Lung (tissue), 12 donors: Measurements from ENCODE around the gene GFOD2. TPM values are rescaled to one million over a fixed set of nuclear protein-coding genes. Genes with fewer than 3 reads are reported as not detected.

ENCODE experiments used
- ATAC-seq: fragments of 200-7000 bp; cut with Tn5 transposase; one replicate; pipeline ENCODE4 v1.9.1; 2020; ENCODE audit warnings: moderate number of reproducible peaks; ENCODE audit not compliant: insufficient read depth, low FRiP score
- DNase-seq, 3 donors: peaks; one replicate each; pipeline ENCODE4 v3.0.0-alpha.2; 2013 to 2017
- H3K27ac ChIP-seq, 2 donors: one replicate each; pipeline ENCODE4 v1.5.1; 2013; ENCODE audit warnings: mild to moderate bottlenecking in 2 of 2, moderate library complexity in 2 of 2, control low read depth in 1 of 2, inconsistent platforms in 1 of 2, low read depth in 1 of 2, low read length in 1 of 2
- H3K27me3 ChIP-seq, 3 donors: one replicate each; pipeline ENCODE4 v1.5.1; 2013; ENCODE audit warnings: low read length in 2 of 3; ENCODE audit not compliant: control insufficient read depth in 3 of 3, insufficient read depth in 3 of 3
- H3K36me3 ChIP-seq, 4 donors: one replicate each; pipeline ENCODE4 v1.5.1; 2013; ENCODE audit warnings: low read length in 4 of 4, mild to moderate bottlenecking in 1 of 4, moderate library complexity in 1 of 4; ENCODE audit not compliant: control insufficient read depth in 4 of 4, insufficient read depth in 4 of 4
- H3K4me1 ChIP-seq, 5 donors: one replicate each; pipeline ENCODE4 v1.5.1; 2013; ENCODE audit warnings: low read length in 5 of 5, mild to moderate bottlenecking in 2 of 5, moderate library complexity in 1 of 5; ENCODE audit not compliant: control insufficient read depth in 5 of 5, insufficient read depth in 5 of 5
- H3K4me3 ChIP-seq: one replicate; pipeline ENCODE4 v1.5.1; 2013; ENCODE audit warnings: mild to moderate bottlenecking, control low read depth, moderate library complexity
- H3K9ac ChIP-seq, 2 donors: one replicate each; pipeline ENCODE4 v1.5.1; 2013; ENCODE audit warnings: low read length in 2 of 2, control low read depth in 1 of 2; ENCODE audit not compliant: insufficient read depth in 1 of 2
- H3K9me3 ChIP-seq, 4 donors: one replicate each; pipeline ENCODE4 v1.5.1; 2013; ENCODE audit warnings: low read length in 3 of 4, mild to moderate bottlenecking in 1 of 4, moderate library complexity in 1 of 4; ENCODE audit not compliant: control insufficient read depth in 4 of 4, insufficient read depth in 3 of 4
- WGBS, 2 donors: extraction: QIAGEN DNeasy Blood & Tissue Kit; methylation state at CpG; one replicate each; pipeline ENCODE4 v1.1.7; 2013; 5-methylcytosine and 5-hydroxymethylcytosine counted together
- polyA plus RNA-seq, 2 donors: library from polyadenylated mRNA; stranded (reverse); fragments of 200-250 nt; gene quantifications; one replicate each; pipeline ENCODE4 v1.2.1, GENCODE V29; 2013
- total RNA-seq, 2 donors: library from RNA; depleted of rRNA in 1 of 2; stranded (reverse); fragments of >200 nt in 1 of 2; gene quantifications; one replicate each; pipeline ENCODE4 v1.2.1, GENCODE V29; 2014 to 2021
- TF ChIP-seq, protein P1 (sequence below): IDR thresholded peaks from 2 replicates; pipeline ENCODE4 v1.5.1; 2012; ENCODE audit warnings: mild to moderate bottlenecking; ENCODE audit errors: control extremely low read depth, extremely low read depth
- donor health status: control.
- donor health status: control.
- donor health status: Bipolar disorder and iron deficiency.
- donor health status: healthy.
- donor health status: DM: yes; HTN: yes; CAD: no.

Gene GFOD2
- total and polyA plus RNA-seq, 4 donors = 10.1 to 26.3 (median 16.1) TPM

DNA sequence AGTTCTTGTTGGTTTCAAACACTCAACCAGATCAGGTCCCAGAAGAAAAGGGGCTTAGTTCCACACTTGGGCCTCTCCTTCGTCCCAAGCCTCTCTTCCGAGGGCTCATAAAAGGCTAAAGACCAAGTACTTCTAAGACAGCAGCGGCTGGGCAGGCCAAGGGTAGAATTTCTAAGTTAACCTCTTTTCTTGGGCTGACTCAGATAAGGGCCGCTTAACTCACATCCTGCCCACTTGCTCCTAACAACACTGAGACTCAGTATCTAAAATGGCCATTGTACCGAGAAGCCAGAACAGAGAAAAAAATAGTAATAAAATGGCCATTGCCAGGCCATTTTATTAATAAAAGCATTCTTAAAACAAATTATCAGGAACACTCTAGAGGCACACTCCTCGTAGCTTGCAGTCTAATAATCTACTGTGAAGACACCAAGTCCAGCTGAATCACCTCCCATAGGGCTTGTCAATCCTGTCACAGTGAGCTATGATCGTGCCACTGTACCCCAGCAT is 45.1 kb upstream of the GFOD2 start:
- WGBS, 2 donors = 97 to 98% methylated on average over 7 of the region's 7 CpGs
- TF ChIP-seq, protein P1, sequence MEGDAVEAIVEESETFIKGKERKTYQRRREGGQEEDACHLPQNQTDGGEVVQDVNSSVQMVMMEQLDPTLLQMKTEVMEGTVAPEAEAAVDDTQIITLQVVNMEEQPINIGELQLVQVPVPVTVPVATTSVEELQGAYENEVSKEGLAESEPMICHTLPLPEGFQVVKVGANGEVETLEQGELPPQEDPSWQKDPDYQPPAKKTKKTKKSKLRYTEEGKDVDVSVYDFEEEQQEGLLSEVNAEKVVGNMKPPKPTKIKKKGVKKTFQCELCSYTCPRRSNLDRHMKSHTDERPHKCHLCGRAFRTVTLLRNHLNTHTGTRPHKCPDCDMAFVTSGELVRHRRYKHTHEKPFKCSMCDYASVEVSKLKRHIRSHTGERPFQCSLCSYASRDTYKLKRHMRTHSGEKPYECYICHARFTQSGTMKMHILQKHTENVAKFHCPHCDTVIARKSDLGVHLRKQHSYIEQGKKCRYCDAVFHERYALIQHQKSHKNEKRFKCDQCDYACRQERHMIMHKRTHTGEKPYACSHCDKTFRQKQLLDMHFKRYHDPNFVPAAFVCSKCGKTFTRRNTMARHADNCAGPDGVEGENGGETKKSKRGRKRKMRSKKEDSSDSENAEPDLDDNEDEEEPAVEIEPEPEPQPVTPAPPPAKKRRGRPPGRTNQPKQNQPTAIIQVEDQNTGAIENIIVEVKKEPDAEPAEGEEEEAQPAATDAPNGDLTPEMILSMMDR = no peak
- Histone ChIP-seq H3K36me3 (peaks cover 0 to 5% (median 3%) of the 10 kb centered on the region in 4 donors), H3K27me3 (no peaks in the 10 kb centered on the region), H3K27ac (no peak overlapping the region), H3K9me3 (no peaks in the 10 kb centered on the region), H3K4me1 (no peaks in the 10 kb centered on the region), H3K4me3 (no peak overlapping the region), H3K9ac (no peak overlapping the region)
- no peak for DNase-seq
- ATAC-seq = no peak

DNA sequence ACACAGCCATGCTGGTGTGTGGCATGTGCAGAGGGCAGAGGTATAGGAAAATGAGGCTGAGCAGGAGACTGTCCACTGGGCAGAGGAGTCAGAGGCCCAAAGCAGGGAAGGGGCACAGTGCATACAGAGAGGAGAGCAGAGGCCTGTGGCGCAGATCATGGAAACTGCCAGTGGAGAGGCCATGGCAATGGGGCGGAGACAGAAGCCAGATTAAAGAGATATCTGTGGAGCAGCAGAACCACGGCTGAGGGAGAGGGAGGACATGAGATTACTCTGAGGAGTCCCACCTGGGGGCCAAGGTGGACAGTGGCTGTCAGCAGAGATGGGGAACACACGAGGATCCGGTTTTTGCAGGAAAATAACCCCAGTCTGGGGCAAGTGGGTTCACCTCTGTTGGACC is 44.0 kb upstream of the GFOD2 start:
- Histone ChIP-seq H3K4me3 (no peak overlapping the region), H3K4me1 (no peaks in the 10 kb centered on the region), H3K36me3 (peaks cover under 1 to 7% (median 3%) of the 10 kb centered on the region in 4 donors), H3K9me3 (no peaks in the 10 kb centered on the region), H3K27ac (no peak overlapping the region), H3K27me3 (no peaks in the 10 kb centered on the region), H3K9ac (no peak overlapping the region)
- ATAC-seq (no peak), DNase-seq (no peak)
- WGBS, 2 donors = 95 to 98% methylated on average over 5 of the region's 5 CpGs
- TF ChIP-seq, protein P1 = no peak

DNA sequence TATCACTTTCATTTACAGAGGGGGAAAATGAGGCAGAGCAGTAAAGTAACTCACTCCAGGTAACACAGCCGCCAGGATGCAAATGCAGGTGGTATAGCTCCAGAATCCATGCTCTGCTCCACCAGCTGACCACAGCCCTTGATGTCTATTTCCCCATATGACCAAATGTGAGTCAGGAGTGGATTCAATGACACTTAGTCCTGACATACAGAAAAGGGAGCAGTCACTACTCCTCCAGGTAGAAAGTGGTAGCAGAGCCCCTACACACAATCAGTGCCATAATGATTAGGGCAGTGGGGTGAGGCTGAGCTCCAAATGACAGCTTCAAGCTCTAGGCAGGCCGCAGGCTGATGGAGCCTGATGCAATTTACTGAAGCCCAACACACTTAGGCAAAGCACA is 43.3 kb upstream of the GFOD2 start:
- 94 to 95% methylated on average over 2 of the region's 2 CpGs for WGBS, 2 donors
- Histone ChIP-seq H3K9ac (no peak overlapping the region), H3K27me3 (no peaks in the 10 kb centered on the region), H3K4me1 (no peaks in the 10 kb centered on the region), H3K27ac (no peak overlapping the region), H3K4me3 (no peak overlapping the region), H3K36me3 (peaks cover 2 to 7% (median 5%) of the 10 kb centered on the region in 4 donors), H3K9me3 (no peaks in the 10 kb centered on the region)
- TF ChIP-seq, protein P1 = no peak
- no peak for DNase-seq
- ATAC-seq = no peak

DNA sequence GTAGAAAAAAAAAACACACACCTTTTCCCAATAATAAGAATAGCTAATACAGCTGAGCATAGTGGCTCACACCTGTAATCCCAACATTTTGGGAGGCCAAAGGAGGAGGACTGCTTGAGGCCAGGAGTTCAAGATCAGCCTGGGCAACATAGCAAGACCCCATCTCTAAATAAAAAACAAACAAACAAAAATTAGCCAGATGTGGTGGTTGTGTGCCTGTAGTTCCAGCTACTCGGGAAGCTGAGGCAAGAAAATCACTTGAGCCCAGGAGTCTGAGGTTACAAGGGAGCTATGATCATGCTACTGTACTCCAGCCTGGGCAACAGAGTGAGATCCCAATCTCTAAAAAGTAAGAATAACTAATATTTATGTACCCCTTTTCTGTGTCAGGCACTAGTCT is 42.8 kb upstream of the GFOD2 start:
- 95 to 96% methylated on average over 1 of the region's 1 CpG for WGBS, 2 donors
- no peak for ATAC-seq

More for the DNA sequence above, 42.8 kb upstream of the GFOD2 start:
- no peak overlapping the region for H3K4me3 ChIP-seq
- H3K27ac ChIP-seq = no peak overlapping the region
- H3K4me1 ChIP-seq = no peaks in the 10 kb centered on the region
- H3K9me3 ChIP-seq = no peaks in the 10 kb centered on the region
- H3K36me3 ChIP-seq = peaks cover 2 to 9% (median 6%) of the 10 kb centered on the region in 4 donors
- DNase-seq = no peak
- H3K9ac ChIP-seq = no peak overlapping the region
- no peaks in the 10 kb centered on the region for H3K27me3 ChIP-seq
- TF ChIP-seq, protein P1 = no peak
